GM12875 (cell line): ENCODE results near the gene PIP5K1A.

Experiments
- H3K4me3 ChIP-seq: one replicate; pipeline ENCODE4 v1.5.1; 2011; ENCODE audit warnings: low read depth, low read length, control low read depth
- CTCF ChIP-seq: IDR thresholded peaks from 2 replicates; pipeline ENCODE4 v1.5.1; 2011; ENCODE audit warnings: low read depth, mild to moderate bottlenecking, control low read depth, inconsistent platforms, low read length, moderate library complexity, borderline replicate concordance; ENCODE audit not compliant: insufficient read depth

PIP5K1A gene

GRCh38 chr1:151175041-151175741, 23.2 kb upstream of the PIP5K1A start:
- TF ChIP-seq CTCF: no peak
- no peak overlapping the region for H3K4me3 ChIP-seq

- TF ChIP-seq CTCF: peak; percentile 57; the same call in 1 of the 2 replicates
- H3K4me3 ChIP-seq: no peak within 1 kb of the TSS
Measured at GRCh38 chr1:151175863-151176262, 22.5 kb upstream of the PIP5K1A start, which contains the start of gene TMOD4. Gene TMOD4 (minus strand): TSS chr1:151175981. CDS start chr1:151174875, 1,106 bp downstream.

GRCh38 chr1:151176514-151177045, 21.8 kb upstream of the PIP5K1A start:
- no peak for TF ChIP-seq CTCF
- H3K4me3 ChIP-seq: no peak overlapping the region

GRCh38 chr1:151184211-151184610, 14.1 kb upstream of the PIP5K1A start:
- TF ChIP-seq CTCF: no peak
- no peak overlapping the region for H3K4me3 ChIP-seq

- H3K4me3 ChIP-seq: no peak overlapping the region
- no peak for TF ChIP-seq CTCF
Measured at GRCh38 chr1:151187205-151187604, 11.1 kb upstream of the PIP5K1A start.

GRCh38 chr1:151188667-151189066, 9.7 kb upstream of the PIP5K1A start:
- peak overlapping the region; percentile 74 for H3K4me3 ChIP-seq

- no peak for TF ChIP-seq CTCF
- peak within 1 kb of the TSS; percentile 74 for H3K4me3 ChIP-seq
Measured at GRCh38 chr1:151189637-151190445, 8.5 kb upstream of the PIP5K1A start, which contains the start of gene VPS72. Gene VPS72 (minus strand): TSS chr1:151190197. CDS start chr1:151190121, 76 bp downstream.
